GM19238 (cell line): Measurements from ENCODE around the gene SAPCD2.

Experiments
- DNase-seq: peaks from one replicate; pipeline ENCODE4 v3.0.0; 2011; ENCODE audit warnings: low spot score; ENCODE audit not compliant: insufficient read length

The SAPCD2 gene

GRCh38 chr9:137082222-137082924 lies 12.0 kb upstream of the SAPCD2 start:
- no peak for DNase-seq

GRCh38 chr9:137080260-137081122 lies 10.1 kb upstream of the SAPCD2 start:
- no peak for DNase-seq

GRCh38 chr9:137079401-137079787 lies 9.0 kb upstream of the SAPCD2 start:
- DNase-seq, result no peak

DNA sequence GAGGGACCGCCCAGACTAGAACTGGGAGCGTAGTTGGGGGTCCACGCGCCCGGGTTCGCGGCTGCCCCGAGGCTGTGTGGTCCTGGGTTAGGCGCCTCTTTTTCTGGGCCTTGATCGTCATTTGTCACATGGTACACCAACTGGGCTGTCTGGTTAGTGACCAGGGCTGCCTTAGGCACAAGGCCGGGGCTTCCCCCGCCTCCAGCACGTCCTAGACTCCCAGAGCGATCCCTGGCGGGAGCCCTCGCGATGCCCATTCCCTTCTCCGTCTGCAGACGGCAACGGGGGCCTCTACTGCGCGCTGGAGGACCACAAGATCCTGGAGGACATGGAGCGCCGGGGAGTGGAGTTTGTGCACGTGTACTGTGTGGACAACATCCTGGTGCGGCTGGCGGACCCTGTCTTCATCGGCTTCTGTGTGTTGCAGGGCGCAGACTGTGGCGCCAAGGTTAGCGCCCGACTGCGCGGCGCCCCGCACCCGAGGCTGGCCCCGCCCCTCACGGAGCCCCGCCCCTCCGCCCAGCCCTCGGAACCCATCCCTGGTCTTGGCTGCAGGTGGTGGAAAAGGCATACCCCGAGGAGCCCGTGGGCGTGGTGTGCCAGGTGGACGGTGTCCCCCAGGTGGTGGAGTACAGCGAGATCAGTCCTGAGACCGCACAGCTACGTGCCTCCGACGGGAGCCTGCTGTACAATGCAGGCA lies 8.5 kb upstream of the SAPCD2 start:
- no peak for DNase-seq

DNA sequence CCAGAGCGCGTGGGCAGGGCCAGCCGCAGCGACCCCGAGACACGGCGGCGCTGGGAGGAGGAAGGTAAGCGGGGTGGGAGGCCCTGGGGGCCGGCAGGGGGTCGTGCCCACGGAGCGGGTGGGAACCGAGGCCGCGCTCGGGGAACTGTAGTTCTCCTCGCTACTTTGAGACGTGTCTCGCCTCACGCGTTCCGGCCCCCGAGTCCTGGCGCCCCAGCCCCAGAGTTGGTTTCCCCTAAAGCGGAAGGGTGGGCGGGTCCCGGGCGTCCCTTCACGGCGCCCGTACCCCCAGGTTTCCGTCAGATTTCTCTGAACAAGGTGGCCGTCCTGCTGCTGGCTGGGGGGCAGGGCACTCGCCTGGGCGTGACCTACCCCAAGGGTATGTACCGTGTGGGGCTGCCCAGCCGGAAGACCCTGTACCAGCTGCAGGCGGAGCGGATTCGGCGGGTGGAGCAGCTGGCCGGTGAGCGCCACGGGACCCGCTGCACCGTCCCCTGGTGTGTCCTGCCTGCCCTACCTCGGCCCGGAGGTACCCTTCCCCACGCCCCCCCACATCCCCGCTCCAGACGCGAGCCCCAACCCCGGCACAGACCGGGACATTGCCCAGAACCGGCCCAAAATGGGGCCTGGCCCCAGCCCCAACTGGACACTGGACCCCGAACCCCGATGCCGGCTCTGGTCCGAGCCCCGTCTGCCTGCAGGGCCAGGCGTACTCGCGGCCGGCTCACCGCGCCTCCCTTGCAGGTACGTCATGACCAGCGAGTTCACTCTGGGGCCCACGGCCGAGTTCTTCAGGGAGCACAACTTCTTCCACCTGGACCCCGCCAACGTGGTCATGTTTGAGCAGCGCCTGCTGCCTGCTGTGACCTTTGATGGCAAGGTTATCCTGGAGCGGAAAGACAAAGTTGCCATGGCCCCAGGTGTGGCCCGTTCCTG lies 7.7 kb upstream of the SAPCD2 start:
- no peak for DNase-seq

DNA sequence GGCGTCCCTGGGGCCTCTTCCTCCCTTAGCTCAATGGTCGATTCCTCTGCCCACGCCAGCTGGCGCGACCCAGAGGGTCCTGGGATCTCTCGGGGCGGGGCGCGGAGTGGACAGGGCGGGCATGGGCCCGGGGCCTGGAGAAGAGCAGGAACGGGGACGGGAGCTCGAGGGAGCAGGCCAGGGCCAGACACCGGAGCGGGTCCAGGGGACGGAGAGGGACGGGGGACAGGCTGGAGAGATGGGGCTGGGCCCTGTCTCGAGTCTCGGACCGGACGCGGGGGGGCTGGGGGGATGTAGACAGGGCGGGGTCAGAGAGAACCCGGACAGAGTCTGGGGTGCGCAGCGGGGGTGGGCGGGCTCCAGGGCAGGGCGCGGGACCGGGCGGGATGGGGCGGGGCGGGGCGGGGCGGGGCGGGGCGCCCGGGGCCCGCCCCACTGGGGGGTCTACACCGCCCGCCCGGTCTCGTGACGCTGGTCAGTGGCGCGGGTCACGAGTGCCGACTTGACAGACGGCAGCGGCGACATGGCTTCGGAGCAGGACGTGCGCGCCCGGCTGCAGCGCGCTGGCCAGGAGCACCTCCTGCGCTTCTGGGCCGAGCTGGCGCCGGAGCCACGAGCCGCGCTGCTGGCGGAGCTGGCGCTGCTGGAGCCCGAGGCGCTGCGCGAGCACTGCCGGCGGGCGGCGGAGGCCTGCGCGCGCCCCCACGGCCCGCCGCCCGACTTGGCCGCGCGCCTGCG lies 6.8 kb upstream of the SAPCD2 start, which contains the start of gene UAP1L1:
TSS of gene UAP1L1 (plus strand) at position 508 of the 738 bp plus-strand sequence. CDS start at position 524, 16 bp downstream.
- peak; percentile 60 for DNase-seq

DNA sequence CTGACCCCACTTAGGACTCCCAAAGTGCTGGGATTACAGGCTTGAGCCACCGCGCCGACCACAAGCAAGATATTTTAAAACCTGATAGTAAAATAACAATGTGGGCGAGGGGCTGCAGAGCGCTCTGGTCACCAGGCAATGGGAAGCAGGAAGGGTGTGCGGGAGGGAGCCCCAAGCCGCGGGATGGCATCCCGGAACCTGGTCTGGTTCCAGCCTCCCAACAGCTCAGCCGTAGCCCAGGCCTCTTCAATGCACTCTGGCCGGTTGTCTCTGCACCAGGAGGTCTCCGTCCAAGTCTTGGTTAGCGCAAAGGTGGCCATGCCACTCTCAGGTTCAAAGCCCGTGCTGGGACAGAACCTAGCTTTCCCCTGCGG lies 6.3 kb upstream of the SAPCD2 start:
- DNase-seq, result no peak

DNA sequence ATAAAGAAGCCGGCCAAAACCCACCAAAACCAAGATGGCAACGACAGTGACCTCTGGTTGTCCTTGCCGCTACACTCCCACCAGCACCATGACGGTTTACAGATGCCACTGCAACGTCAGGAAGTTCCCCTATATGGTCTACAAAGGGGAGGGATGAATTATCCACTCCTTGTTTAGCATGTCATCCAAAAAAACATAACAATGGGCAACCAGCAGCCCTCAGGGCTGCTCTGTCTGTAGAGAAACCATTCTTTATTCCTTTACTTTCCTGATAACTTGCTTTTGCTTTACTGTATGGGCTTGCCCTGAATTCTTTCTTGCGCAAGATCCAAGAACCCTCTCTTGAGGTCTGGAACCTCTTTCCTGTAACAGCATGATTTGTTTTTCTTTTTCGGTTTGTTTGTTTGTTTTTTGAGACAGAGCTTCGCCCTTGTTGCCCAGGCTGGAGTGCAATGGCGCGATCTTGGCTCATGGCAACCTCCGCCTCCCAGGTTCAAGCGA lies 5.0 kb upstream of the SAPCD2 start:
- DNase-seq, result no peak

DNA sequence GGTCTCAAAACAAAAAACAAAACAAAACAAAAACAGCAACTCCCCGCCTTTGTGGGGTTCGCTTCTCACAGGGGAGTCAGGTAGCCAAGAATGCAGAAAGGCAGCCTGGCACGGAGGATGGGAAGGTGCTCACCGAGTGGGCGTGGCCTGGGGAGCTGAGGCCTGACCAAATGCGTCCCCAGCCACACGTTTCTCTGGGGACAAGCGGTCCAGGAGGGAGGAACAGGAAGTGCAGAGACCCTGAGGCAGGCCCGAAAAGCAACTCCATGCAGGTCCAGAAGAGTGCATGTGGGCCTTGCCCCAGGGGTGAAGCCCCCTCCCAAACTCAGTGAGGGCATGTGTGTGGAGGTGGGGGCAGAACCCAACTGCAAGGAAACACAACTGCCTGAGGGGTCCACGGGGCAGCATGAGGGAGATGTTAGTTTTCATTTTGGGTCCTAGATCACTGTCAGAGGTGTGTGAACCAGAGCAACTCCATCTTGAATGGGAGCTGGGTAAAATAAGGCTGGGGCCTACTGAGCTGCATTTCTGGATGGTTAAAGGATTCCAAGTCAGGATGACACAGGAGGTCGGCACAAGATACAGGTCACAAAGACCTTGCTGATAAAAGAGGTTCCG lies 4.4 kb upstream of the SAPCD2 start:
- DNase-seq, result no peak

GRCh38 chr9:137073992-137074399 lies 3.6 kb upstream of the SAPCD2 start:
- no peak for DNase-seq

GRCh38 chr9:137071282-137071681 lies 925 bp upstream of the SAPCD2 start:
- DNase-seq, result no peak

DNA sequence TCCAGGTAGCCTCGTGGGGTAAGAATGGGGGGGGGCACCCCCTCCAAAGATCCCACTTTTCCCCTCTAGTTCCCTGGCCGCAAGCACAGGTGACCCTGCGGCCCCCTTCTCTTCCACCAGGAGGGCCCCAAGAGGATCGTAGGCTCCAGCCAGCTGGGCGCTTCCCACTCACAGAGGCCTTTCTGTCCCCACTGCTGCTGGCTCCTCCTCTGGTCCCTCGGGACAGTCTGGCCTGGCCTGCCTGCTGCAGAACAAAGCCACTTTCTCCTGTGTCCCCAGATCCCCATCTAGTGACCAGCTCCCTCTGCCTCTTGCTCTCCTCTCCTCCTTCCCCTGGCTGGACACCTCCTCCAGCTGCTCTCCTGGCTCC lies 534 bp upstream of the SAPCD2 start:
- no peak for DNase-seq

DNA sequence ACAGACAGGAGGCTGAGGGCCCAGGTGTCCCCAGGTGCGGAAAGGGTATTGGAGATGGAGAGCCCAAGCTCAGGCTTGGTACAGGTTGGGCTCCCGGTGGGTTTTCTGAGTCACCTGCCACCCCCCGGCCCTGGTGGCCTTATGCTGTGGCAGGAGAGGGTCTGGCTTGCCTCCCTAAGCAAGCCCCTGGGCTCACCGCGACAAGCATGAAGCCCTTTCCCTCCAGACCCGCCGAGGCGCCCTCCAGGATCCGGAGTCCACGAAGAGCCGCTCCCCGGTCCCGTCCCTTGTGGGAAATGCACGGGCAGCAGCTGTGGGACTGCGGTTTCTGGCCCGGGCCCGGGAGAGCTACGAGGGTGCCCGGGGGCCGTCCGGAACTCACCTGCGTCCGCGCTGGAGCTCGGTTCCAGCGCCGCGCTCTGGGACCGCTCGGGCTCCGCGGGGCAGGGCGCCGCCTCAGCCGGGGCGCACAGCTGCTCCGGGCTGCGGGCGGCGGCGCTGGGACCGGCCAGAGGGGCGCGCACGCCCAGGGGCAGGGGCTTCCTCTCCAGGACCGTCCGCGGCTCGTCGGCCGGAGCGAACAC lies 757 bp downstream of the SAPCD2 start:
- DNase-seq, result no peak

DNA sequence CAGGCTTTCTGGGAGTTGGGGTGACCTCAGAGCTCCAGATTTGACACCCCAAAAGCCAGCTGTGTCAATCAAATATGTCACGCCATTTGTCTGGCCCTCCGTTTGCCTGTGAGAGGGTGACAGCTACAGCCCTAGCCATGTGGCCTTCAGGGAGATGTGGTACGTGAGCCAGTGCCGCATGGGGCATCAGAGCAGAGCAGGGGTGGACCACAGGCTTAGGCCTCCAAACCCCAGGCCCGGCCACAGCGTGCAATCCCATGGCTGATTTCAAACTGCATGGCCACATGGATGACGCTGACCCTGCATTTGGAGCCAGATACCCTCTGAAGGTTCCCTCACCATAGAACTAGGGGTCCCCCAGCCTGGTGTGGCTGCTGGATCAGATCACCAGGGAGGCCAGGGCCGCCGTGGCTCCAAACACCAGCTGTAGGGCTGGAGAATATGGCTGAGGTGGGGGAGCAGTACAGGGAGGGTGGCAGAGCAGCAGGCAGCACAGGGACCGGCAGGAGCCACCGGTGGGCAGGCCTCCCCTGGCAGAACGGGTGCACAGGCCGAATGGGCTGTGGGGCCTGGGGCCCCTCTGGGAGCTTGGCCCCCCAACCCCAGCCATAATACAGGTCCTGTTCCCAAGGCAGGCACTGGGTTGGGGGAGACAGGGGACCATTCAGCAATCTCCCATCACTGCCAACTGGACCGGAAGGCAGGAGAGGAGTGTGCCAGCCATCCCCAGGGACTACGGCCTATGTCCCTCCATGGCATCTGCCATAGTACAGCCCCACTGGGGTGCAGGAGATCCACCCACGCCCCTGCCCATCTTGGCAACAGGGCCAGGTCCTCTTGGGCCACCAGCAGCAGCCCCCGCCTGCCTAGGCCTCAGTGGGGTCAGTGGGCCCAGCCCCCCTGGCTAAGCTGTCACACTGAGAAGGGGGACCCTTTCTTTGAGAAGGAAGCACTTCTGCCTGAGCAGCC lies 1.5 kb downstream of the SAPCD2 start:
- DNase-seq, result no peak

GRCh38 chr9:137067860-137068538 lies 2.4 kb downstream of the SAPCD2 start:
- DNase-seq, result peak; percentile 91

DNA sequence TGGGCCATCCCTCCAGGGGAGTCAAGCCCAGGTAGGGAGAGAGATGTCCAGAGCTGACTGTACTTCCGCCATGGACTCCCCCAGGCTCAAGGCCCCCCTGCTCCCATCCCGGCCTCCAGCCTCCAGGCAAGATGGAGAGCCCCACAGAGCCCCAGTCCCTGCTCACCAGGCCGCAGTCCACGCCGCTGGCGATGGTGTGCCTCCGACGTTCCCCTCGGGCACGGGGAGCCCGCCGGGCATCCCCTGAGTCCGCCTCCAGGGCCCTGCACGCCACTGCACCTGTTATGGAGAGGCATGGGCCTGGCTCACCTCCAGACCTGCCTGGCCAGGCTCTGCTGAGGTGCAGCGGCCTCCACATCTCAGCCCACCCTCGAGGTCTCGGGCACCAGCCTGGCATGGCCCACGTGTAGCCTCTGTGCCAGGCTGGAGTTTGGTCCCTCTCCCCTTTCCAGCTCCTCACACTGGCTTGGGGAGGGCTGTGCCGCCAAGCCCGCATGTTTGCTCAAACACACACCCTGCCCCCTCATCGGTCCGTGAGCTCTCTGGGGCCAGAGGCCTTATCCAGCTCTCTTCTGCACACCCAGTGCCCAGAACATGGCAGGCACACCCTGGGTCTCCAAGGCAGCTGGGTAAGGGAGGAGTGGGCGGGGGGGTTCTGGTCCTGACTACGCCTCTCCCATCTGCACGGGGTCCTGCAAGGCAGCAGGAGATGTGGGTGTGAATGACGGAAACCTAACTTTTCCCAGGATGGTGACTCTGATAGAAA lies 4.1 kb downstream of the SAPCD2 start:
- DNase-seq, result no peak
